CD8-positive, alpha-beta memory T cell (primary cell): ENCODE data around the gene HECTD4. TPM values are rescaled to one million over a fixed set of nuclear protein-coding genes. Genes with fewer than 3 reads are reported as not detected.

ENCODE experiments used
- CTCF ChIA-PET: fragments of 350-600 bp; sonication (Branson Sonifier 250); formaldehyde crosslinking; loops from one replicate; lab custom pipeline; 2021; ENCODE audit warnings: antibody characterized with exemption; lab: Charles Lee
- POLR2A ChIA-PET: fragments of 350-600 bp; sonication (Branson Sonifier 250); formaldehyde crosslinking; loops from one replicate; lab custom pipeline; 2021; ENCODE audit warnings: antibody characterized with exemption; lab: Charles Lee
- DNase-seq, 5 donors: peaks; one replicate each; pipeline versions ENCODE4 v3.0.0 to v3.0.0-alpha.2; 2020 to 2022; ENCODE audit warnings: mixed read lengths in 1 of 5
- H3K27ac ChIP-seq: one replicate; pipeline ENCODE4 v1.7.0; 2013; ENCODE audit warnings: low read depth, mild to moderate bottlenecking, low read length, moderate library complexity
- H3K27me3 ChIP-seq: 2 replicates; pipeline ENCODE4 v1.7.0; 2013; ENCODE audit warnings: low read length, mild to moderate bottlenecking; ENCODE audit not compliant: insufficient read depth, poor library complexity, severe bottlenecking
- H3K36me3 ChIP-seq: 2 replicates; pipeline ENCODE4 v1.7.0; 2013; ENCODE audit warnings: mild to moderate bottlenecking, low read length, moderate library complexity; ENCODE audit not compliant: insufficient read depth
- H3K4me1 ChIP-seq: 2 replicates; pipeline ENCODE4 v1.7.0; 2013; ENCODE audit warnings: mild to moderate bottlenecking, low read length, moderate library complexity; ENCODE audit not compliant: insufficient read depth
- H3K4me3 ChIP-seq: 2 replicates; pipeline ENCODE4 v1.7.0; 2013; ENCODE audit warnings: mild to moderate bottlenecking, low read length
- H3K9me3 ChIP-seq: 2 replicates; pipeline ENCODE4 v1.7.0; 2013; ENCODE audit warnings: mild to moderate bottlenecking, low read length
- H3K27ac Mint-ChIP-seq, 8 donors: one replicate each; pipeline ENCODE4 v1.8.0; 2020 to 2021; ENCODE audit warnings: mixed read lengths in 8 of 8, mild to moderate bottlenecking in 6 of 8, inconsistent platforms in 3 of 8, moderate library complexity in 3 of 8
- H3K27me3 Mint-ChIP-seq, 2 donors: one replicate each; pipeline ENCODE4 v1.8.0; 2020 to 2021; ENCODE audit warnings: mixed read lengths in 2 of 2, mild to moderate bottlenecking in 1 of 2, moderate library complexity in 1 of 2
- H3K36me3 Mint-ChIP-seq, 3 donors: one replicate each; pipeline ENCODE4 v1.8.0; 2020 to 2021; ENCODE audit warnings: mixed read lengths in 3 of 3, inconsistent platforms in 1 of 3, mild to moderate bottlenecking in 1 of 3
- H3K4me1 Mint-ChIP-seq, 3 donors: one replicate each; pipeline ENCODE4 v1.8.0; 2020 to 2021; ENCODE audit warnings: mixed read lengths in 3 of 3, inconsistent platforms in 1 of 3, mild to moderate bottlenecking in 1 of 3
- H3K4me3 Mint-ChIP-seq, 7 donors: one replicate each; pipeline ENCODE4 v1.8.0; 2020 to 2021; ENCODE audit warnings: mixed read lengths in 7 of 7, mild to moderate bottlenecking in 6 of 7, moderate library complexity in 4 of 7, inconsistent platforms in 2 of 7
- H3K9me3 Mint-ChIP-seq, 5 donors: one replicate each; pipeline ENCODE4 v1.8.0; 2020 to 2022; ENCODE audit warnings: mixed read lengths in 5 of 5, mild to moderate bottlenecking in 3 of 5, moderate library complexity in 2 of 5, inconsistent platforms in 1 of 5
- polyA plus RNA-seq: library from polyadenylated mRNA; unstranded; fragments of 300-500 nt; fragmentation: Illumina TruSeq; gene quantifications from one replicate; pipeline ENCODE4 v1.2.3, GENCODE V29; 2021
- total RNA-seq, 2 experiments: library from RNA; stranded (reverse); gene quantifications; one replicate each; pipeline ENCODE4 v1.2.3, GENCODE V29; 2021

The HECTD4 gene
- total and polyA plus RNA-seq, 3 experiments from 2014 or later: 3.1 to 32.8 (median 29.7) TPM

DNA sequence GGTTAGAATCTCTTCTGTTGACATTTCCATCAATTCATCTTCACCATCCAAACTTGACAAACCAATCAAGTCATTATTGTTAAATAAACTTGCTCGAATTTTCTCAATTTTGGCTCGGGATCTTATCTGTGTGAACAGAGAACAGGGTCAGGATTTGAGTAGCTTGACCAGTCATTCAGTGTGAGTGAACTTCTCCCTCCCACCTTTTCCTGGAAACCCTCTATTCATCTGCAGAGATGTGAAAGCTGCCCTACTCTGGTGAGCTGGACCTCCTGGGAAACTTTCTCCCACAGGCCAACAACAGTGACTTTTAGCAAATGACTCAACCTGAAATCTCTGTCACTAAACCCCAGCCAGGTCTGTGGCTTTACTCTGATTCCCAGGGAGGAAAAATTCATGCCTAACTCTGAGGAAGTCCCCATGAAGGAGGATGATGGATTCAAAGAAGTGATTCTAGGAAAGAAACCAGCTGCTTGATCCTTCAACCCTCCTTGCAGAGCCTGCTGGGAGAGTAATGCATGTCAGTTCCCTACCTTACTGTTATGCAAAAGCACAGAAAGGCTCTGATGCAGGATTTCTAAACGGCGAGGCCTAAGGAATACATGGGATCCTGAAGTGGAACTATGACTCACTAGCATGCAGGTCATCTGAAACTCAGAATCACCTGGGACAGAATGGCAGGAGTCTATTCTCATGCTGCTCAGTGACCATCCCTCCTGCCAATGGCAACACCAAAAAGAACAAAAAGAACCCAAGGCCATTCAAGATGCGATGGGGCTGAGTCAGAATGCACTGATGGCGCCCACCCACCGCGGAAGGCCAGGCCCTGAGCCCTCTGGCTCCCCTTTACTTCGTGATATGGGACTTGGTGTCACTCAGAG is 198.8 kb downstream of the HECTD4 start:
- no peaks in the 10 kb centered on the region for H3K9me3 ChIP-seq
- peaks cover 6% of the 10 kb centered on the region for H3K36me3 ChIP-seq
- Mint-ChIP-seq H3K9me3 (no peaks in the 10 kb centered on the region), H3K4me1 (peaks cover 0 to 3% (median 0%) of the 10 kb centered on the region in 3 donors), H3K4me3 (no peak overlapping the region), H3K36me3 (peaks cover 0 to 64% (median 15%) of the 10 kb centered on the region in 3 donors), H3K27ac (peak overlapping the region in 5 of 8 donors; percentile 5 to 80 (median 12)), H3K27me3 (no peaks in the 10 kb centered on the region)
- H3K4me1 ChIP-seq: no peaks in the 10 kb centered on the region
- DNase-seq: no peak
- ChIA-PET POLR2A (no interaction called here), CTCF (no interaction called here)
- no peak overlapping the region for H3K4me3 ChIP-seq
- no peaks in the 10 kb centered on the region for H3K27me3 ChIP-seq
- no peak overlapping the region for H3K27ac ChIP-seq

DNA sequence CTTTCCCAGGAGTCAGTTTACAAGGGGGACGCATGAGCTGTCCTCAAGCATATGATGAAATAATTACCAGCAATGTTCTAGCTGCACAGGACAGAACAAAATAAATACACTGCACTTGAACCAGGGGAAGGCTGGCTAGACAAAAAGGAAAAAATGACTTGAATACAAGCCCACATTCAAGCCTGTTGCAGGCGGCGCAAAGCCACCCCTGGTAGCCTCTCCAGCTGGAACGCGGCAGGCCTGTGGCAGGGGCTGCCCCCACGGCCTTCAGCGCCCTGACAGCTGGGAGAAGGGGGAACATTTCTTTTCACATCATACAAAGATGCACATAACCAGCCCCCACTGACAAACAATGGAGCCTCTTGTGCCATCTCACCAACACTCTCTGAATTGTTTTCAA is 199.7 kb downstream of the HECTD4 start:
- Histone ChIP-seq H3K27me3 (no peaks in the 10 kb centered on the region), H3K4me3 (no peak overlapping the region), H3K9me3 (no peaks in the 10 kb centered on the region), H3K36me3 (peaks cover 6% of the 10 kb centered on the region), H3K27ac (no peak overlapping the region), H3K4me1 (no peaks in the 10 kb centered on the region)
- H3K27ac Mint-ChIP-seq: peak overlapping the region in 3 of 8 donors; percentile 17 to 50 (median 33)
- H3K27me3 Mint-ChIP-seq: no peaks in the 10 kb centered on the region
- H3K9me3 Mint-ChIP-seq: no peaks in the 10 kb centered on the region
- no peak for DNase-seq
- H3K4me1 Mint-ChIP-seq: peaks cover 0 to 3% (median 0%) of the 10 kb centered on the region in 3 donors
- CTCF ChIA-PET: interaction anchor here (0.5 kb wide), 1 partner anchor 301 kb away, joined by 3 read pairs; no protein-coding TSS in a partner anchor
- H3K36me3 Mint-ChIP-seq: peaks cover 0 to 70% (median 17%) of the 10 kb centered on the region in 3 donors
- H3K4me3 Mint-ChIP-seq: no peak overlapping the region
- POLR2A ChIA-PET: no interaction called here

DNA sequence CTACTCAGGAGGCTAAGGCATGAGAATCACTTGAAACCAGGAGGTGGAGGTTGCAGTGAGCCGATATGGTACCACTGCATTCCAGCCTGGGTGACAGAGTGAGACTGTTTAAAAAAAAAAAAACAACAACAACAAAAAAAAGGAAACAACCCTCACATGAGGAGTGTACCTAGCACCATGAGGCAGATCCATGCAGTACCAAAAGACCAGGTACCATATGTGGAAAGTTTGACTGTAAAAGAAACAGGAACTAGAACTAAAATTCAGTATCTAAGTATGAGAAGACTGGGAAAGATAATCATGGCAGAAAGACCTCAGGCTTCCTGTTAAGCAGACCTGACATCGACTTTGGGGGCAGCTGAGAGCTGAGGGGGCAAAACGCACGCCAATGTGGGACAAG is 201.8 kb downstream of the HECTD4 start:
- Mint-ChIP-seq H3K4me1 (peaks cover 0 to 3% (median 0%) of the 10 kb centered on the region in 3 donors), H3K9me3 (no peaks in the 10 kb centered on the region), H3K27ac (peak overlapping the region in 1 of 8 donors; percentile 67), H3K4me3 (no peak overlapping the region), H3K36me3 (peaks cover 0 to 79% (median 21%) of the 10 kb centered on the region in 3 donors), H3K27me3 (no peaks in the 10 kb centered on the region)
- ChIA-PET POLR2A (interaction anchor here (0.6 kb wide), 1 partner anchor 663 kb away, joined by 3 read pairs; no protein-coding TSS in a partner anchor), CTCF (no interaction called here)
- no peaks in the 10 kb centered on the region for H3K27me3 ChIP-seq
- no peaks in the 10 kb centered on the region for H3K9me3 ChIP-seq
- no peaks in the 10 kb centered on the region for H3K4me1 ChIP-seq
- no peak overlapping the region for H3K4me3 ChIP-seq
- H3K27ac ChIP-seq: no peak overlapping the region
- no peak for DNase-seq
- peaks cover 21% of the 10 kb centered on the region for H3K36me3 ChIP-seq

DNA sequence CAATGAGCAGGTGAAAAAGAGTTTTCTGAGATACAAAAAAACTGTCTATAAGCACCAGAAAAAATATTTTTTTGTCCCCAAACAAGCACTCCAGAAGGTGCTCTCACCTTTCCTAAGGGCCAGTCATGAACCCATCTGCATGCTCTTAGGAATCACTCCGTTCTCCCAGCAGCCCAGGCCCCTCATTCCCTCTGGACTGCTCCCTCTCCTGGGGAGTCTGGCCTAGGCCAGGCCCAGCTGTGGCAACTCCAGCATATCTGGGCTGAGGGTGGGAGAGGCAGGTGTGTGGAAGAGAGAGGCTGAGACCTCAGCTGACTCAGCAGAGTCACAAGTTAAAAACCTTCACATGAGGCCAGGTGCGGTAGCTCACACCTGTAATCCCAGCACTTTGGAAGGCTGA is 202.3 kb downstream of the HECTD4 start:
- H3K4me3 Mint-ChIP-seq: no peak overlapping the region
- H3K36me3 Mint-ChIP-seq: peaks cover 0 to 80% (median 26%) of the 10 kb centered on the region in 3 donors
- peaks cover 24% of the 10 kb centered on the region for H3K36me3 ChIP-seq
- CTCF ChIA-PET: no interaction called here
- H3K27me3 ChIP-seq: no peaks in the 10 kb centered on the region
- peak overlapping the region in 2 of 8 donors; percentile 24 to 51 for H3K27ac Mint-ChIP-seq
- H3K9me3 ChIP-seq: no peaks in the 10 kb centered on the region
- H3K4me1 Mint-ChIP-seq: peaks cover 0 to 3% (median 0%) of the 10 kb centered on the region in 3 donors
- no peak overlapping the region for H3K4me3 ChIP-seq
- no peaks in the 10 kb centered on the region for H3K4me1 ChIP-seq
- DNase-seq: no peak
- H3K9me3 Mint-ChIP-seq: no peaks in the 10 kb centered on the region
- POLR2A ChIA-PET: no interaction called here
- H3K27me3 Mint-ChIP-seq: no peaks in the 10 kb centered on the region
- H3K27ac ChIP-seq: no peak overlapping the region

DNA sequence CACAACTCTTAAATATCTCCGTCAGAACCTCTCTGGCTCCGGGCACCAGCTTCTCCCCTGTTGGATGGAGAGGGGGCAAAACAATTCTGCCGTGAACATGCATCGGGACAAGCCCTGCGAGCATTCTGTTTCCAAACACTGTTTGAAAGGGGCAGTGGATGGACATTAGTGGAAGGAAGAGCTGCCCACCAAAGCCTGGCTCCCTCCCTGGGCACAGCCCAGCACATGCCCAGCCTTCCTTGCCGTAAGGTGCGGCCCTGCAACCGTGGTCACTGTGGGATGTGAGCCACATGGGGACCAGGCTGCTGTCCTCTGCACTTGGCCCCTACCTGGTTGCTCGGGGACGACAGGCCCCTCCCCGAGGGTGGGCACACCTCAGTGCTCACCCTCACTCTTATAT is 202.9 kb downstream of the HECTD4 start:
- POLR2A ChIA-PET: no interaction called here
- H3K36me3 ChIP-seq: peaks cover 24% of the 10 kb centered on the region
- H3K9me3 Mint-ChIP-seq: no peaks in the 10 kb centered on the region

DNA sequence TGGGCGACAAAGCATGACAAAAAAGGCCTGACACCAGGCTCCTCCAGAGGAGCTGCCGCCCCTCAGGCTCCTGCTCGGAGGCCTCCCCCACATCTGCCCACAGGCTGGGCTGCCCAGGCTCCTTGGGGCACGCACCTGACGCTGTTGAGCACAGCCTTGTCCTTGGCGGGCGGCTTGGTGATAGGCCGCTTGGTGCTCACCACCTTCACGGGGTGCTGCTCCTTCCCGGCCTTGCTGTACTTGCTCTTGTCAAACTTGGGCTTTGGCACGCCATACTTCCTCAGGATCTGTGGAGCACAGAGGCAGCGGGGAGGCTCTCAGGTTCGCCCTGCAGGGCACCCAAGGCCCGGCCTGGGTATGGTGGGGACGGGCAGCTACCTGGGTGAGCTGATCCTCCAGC is 203.4 kb downstream of the HECTD4 start:
- Mint-ChIP-seq H3K27me3 (no peaks in the 10 kb centered on the region), H3K27ac (no peak overlapping the region), H3K4me1 (peaks cover 0 to 3% (median 0%) of the 10 kb centered on the region in 3 donors), H3K36me3 (peaks cover 0 to 73% (median 23%) of the 10 kb centered on the region in 3 donors), H3K9me3 (no peaks in the 10 kb centered on the region), H3K4me3 (no peak overlapping the region)
- ChIA-PET POLR2A (no interaction called here), CTCF (no interaction called here)
- H3K9me3 ChIP-seq: no peaks in the 10 kb centered on the region
- H3K4me1 ChIP-seq: no peaks in the 10 kb centered on the region
- no peak overlapping the region for H3K4me3 ChIP-seq
- DNase-seq: no peak
- H3K27me3 ChIP-seq: no peaks in the 10 kb centered on the region
- H3K36me3 ChIP-seq: peaks cover 24% of the 10 kb centered on the region
- no peak overlapping the region for H3K27ac ChIP-seq

More for the DNA sequence above, 202.9 kb downstream of the HECTD4 start:
- H3K27me3 Mint-ChIP-seq: no peaks in the 10 kb centered on the region
- no peak overlapping the region for H3K27ac ChIP-seq
- peaks cover 0 to 3% (median 0%) of the 10 kb centered on the region in 3 donors for H3K4me1 Mint-ChIP-seq
- DNase-seq: no peak
- H3K27me3 ChIP-seq: no peaks in the 10 kb centered on the region
- CTCF ChIA-PET: no interaction called here
- H3K9me3 ChIP-seq: no peaks in the 10 kb centered on the region
- H3K4me1 ChIP-seq: no peaks in the 10 kb centered on the region
- H3K4me3 Mint-ChIP-seq: no peak overlapping the region
- H3K4me3 ChIP-seq: no peak overlapping the region
- H3K36me3 Mint-ChIP-seq: peaks cover 0 to 78% (median 25%) of the 10 kb centered on the region in 3 donors
- H3K27ac Mint-ChIP-seq: peak overlapping the region in 1 of 8 donors; percentile 47

DNA sequence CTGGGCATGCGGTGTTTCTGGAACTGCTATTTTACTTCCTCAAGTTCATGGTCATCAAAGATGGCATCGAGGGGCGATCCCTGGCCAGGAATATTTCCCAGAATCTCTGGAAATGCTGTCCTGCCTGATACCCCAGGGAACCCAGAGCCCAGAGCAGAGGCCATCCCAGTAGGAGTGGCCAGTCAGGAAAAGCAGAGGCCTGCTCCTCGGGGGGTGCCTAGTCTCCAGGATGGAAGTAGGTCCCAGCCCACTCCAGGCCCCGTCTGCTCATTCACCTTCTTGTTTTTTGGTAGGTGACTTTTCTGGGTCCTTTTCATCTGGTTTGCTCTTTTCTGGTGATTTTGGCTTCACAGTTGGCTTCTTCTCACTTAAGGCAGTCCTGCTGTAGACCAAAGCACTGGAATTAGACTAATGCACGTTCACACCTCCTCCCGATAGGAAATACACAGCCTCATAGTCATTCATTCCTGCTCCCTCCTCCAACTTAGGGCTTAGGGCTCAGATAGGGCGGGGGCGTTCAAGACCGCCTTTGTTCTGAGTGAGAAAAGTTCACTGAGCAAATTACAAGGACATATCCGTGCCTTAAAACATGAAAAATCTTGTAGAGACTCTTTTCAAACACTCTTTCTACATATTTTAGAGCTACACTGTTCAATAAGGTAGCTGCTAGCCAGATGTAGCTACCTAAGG is 205.8 kb downstream of the HECTD4 start:
- Mint-ChIP-seq H3K27ac (peak overlapping the region in 2 of 8 donors; percentile 61 to 68), H3K27me3 (no peaks in the 10 kb centered on the region), H3K36me3 (peaks cover 0 to 74% (median 22%) of the 10 kb centered on the region in 3 donors), H3K9me3 (no peaks in the 10 kb centered on the region), H3K4me3 (no peak overlapping the region), H3K4me1 (no peaks in the 10 kb centered on the region)
- POLR2A ChIA-PET: no interaction called here
- no peaks in the 10 kb centered on the region for H3K9me3 ChIP-seq
- peaks cover 18% of the 10 kb centered on the region for H3K36me3 ChIP-seq
- CTCF ChIA-PET: interaction anchor here (0.6 kb wide), 1 partner anchor 362 kb away, joined by 3 read pairs; no protein-coding TSS in a partner anchor
- no peaks in the 10 kb centered on the region for H3K27me3 ChIP-seq
- H3K4me3 ChIP-seq: no peak overlapping the region
- DNase-seq: no peak
- H3K4me1 ChIP-seq: no peaks in the 10 kb centered on the region
- H3K27ac ChIP-seq: no peak overlapping the region
